Measurements from ENCODE around the gene LCTL.
"Not testable (repeated sequence)": the region's sequence is repeated elsewhere in the genome, so short reads cannot be mapped to it uniquely, and the experiment has no call there.

The LCTL gene

DNA sequence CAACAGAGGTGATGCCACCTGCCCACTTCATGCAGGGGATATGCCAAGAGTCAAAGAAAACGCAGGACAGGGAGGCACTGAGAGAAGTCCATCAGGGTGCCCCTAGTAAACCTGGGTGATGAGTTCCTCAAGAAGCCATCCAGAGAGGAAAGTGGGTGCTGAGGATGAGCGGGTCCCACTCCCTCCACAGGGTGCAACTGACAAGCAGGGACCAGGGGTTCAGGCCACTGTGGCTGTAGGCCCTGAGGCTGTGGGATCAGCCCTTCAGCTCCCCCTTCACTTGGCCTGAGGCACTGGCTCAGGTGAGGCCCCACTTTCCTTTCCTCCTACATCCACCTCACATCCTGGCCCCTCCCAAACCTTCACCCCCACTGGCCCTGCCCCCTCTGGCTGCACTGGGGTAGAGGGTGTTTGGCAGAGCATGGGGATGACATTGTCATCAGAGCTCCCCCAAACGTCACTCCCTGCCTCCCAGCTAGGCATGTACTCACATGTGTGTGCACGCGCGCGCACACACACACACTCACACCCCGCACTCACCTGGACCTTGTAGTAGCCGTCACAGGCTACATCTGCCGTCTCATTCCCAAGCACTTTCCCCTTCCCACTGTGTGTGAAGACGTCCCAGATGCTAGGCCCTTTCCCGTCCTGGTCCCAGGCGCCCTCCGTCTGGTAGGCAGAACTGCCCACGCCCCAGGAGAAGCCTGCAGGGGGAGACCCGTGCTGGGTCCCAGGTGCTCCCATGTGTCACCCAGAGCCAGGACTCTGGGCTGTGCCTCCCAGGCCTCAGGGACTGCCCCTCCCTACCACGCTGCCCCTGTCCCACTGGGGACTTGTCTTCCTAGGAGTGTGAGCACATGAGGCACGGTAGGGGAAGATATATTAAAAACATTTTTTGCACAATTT lies 1.4 kb downstream of the LCTL start:
- DNase-seq = no peak

DNA sequence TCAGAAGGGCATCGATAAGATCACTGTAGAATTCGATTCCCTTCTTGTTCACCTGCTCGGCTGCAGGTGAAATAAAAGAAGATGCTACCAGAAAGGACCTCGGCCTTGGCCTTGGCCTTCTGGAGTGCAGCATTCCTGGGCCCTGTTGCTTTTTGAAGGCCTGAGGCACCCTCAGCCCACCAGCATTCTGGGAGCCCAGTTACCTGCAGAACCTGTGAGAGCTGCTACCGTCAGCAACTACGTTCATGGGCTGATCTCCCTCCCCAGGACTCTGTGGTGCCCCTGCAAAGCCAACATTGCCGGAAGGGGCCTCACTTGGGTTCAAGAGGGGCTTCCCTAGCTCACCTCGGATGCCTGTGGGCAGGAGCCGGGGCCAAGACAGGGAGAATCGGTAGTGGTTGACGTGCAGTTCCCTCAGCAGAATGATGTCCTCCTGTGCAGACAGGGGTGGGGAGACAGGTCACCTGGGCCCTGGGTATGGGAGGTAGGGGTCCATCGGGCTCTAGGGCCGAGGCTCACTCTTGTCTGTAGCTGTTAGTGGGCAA lies 2.2 kb downstream of the LCTL start:
- DNase-seq = no peak

DNA sequence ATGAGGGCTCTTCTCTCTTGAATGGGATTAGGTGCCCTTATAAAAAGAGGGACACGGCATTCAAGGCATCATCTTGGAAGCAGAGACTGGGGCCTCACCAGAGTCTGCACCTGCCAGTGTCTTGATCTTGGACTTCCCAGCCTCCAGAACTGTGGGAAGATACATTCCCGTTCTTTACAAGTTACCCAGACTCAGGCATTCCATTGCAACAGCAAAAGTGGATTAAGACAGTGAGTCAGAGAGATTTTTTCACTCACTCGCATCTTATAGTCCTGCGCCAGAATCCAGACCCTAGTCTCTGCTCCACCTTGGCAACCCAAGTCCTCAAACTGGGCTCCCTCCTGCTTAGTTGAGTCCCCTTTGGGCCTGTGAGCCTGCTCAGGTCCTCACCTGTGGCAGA lies 2.7 kb downstream of the LCTL start:
- no peak for DNase-seq

DNA sequence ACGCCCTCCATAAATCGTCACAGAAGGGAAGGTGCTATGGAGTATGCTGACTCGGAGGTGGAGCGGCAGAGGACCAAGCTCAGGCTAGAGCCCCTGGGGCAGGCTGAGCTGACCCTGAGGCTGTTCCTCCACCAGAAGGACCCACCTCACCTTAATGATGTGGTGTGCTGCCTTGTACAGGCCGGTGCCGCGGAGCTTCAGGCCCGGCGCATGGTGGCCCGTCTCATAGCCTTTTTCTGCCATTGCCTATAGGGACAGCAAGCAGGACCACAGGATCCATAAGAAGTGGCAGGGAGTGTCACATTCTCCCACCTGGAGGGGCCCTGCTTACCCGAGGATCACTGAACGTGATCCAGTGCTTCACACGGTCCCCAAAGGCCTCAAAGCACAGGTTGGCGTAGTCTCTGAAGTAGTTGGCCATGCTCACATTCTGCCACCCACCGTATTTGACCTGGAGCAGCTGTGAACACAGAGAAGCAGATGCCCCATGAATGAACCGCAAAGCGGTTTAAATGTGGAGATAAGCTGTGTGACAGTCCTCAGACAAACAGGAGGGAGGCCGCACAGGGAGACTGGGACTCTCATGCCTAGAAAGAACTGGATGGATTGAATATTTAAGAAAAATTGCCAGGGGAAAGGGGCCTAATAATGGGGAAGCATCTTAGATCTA lies 4.8 kb downstream of the LCTL start:
- no peak for DNase-seq

DNA sequence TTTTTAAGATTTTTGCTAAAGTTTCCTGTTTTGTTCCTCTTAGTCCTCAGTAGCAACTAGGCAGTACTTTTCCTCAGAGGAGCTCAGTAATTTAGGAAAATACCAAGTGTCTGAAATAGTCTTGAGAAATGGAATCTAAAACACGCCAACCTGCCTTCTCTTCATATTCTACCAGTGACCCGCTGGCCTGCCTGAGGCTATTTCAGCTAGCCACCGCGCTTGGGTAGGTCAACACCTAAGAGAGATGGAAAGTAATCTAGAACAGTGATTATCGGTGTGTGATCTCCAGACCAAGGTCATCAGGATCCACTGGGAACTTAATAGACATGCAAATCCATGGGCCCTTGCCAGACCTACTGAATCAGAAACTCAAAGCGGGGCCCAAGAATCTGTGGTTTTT lies 7.5 kb downstream of the LCTL start:
- no peak for DNase-seq

DNA sequence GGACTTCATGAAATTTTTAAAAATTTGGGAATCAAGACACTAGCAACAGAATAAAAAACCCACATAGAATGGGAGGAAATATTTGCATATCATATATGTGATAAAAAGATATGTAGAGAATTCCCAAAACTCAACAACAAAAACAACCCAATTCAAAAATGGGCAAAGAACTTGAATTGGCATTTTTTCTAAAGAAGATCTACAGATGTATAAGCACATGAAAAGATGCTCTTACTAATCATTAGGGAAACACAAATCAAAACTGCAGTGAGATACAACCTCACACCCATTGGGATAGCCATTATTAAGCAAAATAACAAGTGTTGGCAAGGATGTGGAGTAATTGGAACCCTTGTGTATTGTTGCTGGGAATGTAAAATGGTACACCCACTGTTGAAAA lies 10.1 kb downstream of the LCTL start:
- DNase-seq = no peak

DNA sequence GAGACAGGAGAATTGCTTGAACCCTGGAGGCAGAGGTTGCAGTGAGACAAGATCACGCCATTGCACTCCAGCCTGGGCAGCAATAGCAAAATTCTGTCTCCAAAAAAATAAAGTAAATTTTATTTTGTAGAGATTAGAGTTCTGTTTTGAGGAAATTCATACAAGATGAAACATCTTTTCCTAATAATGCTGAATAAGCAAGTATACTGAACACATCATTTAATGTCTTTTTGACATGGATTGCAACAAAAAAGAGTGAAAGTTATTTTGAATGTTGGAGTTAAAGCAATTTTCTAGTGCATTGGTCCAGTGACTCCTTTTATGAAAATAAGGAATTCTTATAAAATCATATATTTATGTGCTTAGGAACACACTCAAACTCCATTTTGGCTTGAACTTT lies 20.5 kb downstream of the LCTL start:
- DNase-seq = no peak

DNA sequence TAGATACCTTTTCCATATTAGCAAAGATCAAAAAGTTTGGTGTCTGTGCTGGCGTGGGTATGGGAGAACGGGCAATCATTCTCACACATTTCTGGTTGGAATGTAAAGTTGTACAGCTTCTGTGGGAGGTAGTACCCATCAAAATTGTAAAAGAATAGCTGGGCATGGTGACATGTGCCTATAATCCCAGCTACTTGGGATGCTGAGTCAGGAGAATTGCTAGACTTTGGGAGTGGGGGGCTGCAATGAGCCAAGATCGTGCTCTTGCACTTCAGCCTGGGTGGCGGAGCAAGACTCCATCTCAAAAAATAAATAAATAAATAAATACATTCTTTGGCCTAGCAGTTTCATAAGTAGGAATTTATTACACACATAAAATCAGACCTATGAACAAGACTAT lies 22.9 kb downstream of the LCTL start:
- DNase-seq = no peak

DNA sequence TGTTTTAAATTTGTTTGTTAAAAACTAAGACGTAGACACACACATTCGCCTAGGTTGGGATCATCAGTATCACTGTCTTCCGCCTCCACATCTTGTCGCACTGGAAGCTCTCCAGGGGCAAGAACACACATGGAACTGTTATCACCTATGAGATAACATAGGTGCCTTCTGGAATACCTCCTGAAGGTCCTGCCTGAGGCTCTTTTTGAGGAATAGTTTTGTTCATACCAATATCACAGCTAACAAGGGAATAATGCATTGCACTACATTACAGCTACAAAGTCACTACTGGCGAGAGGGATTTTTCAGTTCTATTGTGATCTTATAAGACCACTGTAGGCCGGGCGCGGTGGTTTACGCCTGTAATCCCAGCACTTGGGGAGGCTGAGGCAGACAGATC lies 30.7 kb downstream of the LCTL start:
- no peak for DNase-seq

DNA sequence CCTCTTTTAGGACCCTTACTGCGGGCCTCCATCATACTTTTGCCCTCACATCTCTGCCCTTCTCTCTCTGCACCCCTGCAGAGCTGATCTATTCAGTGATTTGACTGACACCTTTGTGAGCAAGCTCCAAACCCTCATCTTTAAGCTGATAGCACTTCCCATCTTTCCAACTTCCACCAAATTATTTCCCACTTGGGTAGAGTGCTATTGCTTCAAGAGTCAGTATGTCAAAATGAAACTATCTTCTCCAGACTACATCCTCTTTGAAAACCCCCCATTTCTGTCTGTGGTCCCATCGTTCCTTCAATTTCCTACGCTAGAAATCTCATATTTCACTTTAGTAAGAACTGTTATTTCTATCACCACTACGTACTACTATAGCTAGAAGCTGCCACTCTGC lies 41.0 kb downstream of the LCTL start:
- DNase-seq = no peak

DNA sequence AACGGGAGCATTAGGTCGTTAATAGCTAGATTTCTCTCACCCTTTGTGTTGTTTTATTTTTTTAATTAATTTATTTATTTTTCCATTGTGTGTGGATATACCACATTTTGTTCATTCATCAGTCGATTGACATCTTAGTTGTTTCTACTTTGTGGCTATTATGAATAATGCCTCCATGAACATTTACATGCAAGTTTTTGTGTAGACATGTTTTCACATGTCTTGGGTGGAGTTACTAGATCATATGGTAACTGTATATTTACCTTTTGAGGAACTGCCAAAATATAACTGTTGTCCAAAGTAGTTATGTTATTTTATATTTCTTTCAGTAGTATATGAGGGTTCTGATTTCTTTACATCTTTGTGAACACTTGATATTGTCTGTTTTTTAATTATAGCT lies 41.9 kb downstream of the LCTL start:
- DNase-seq = no peak

DNA sequence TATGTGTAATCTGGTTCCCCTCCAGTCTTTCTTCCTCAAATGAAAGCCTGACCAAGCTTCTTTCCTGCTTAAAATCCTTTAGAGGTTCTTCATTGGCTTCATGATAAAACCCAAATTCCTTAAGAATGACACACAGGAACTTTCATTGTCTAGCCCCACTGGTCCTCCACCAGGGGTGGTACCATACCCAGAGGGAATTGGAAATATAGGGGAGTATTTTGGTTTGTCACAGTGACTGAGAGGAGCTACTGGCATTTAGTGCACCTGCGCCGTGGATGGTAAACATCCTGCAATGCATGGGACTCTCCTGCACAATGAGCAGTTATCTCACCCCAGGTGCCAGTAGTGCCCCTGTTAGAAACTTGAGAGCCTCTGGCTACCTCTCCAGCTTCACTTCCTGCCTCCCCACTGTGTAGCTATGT lies 49.9 kb downstream of the LCTL start:
- no peak for DNase-seq

DNA sequence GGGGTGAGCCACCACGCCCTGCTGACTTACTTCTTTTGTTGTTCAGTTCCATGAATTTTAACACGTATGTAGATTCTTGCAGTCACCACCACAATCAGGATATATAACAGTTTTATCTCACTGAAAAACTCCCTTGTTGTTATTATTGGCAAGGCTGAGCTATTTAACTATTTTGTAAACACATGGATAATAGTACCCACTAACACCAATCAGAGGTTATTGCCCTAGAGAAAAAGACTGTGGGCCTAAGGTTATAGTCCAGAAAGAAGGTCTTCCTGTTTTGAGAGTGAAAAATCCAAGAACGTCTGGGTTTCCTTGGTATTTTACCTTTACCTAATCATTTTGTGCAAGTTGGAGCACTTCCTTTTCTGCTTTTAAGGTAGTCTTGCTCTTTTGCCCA lies 51.2 kb downstream of the LCTL start:
- no peak for DNase-seq

DNA sequence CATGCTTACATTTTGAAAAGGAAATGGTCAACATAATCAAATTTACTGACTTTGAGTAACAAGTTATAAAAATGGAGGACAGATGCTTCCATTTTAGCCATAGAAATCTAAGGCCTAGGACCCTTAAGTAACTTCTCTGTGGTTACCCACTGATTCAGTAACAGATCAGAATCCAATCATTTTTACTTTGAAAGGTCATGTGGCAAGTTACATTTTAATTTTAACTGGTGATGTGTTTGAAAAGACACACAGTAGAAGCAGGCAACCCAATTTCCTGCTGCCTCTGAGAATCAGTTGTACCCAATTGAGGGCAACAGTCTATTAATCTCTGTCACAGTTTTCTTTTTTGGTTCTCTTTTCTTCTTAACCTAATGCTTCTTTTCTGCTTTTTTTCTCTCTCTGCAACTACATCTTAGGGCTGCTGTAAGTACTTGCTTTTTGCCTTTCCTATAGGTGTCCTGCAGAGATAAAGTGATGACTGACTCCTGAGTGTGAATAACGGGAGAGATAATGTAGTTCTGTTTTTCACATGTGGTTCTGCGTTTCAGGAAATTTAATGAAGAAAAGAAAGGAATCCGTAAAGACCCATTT lies 57.4 kb downstream of the LCTL start:
- no peak for DNase-seq

DNA sequence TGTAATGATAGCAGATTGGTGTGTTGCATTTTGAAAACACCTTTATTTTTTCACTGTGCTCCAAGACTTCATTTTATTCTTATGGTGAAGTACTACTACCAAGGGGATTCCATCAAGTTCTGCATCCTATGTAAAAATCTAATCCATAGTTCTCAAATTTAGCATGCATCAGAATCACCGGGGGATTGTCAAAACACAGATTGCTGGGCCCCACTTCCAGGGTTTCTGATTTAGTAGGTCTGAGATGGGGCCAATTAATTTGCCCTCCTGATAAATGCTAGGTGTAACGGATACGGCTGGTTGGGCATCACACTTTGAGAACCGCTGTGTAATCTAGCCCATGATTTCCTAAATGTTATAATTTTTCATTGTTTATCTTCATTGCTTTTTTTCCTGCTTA lies 60.0 kb downstream of the LCTL start:
- DNase-seq = no peak

DNA sequence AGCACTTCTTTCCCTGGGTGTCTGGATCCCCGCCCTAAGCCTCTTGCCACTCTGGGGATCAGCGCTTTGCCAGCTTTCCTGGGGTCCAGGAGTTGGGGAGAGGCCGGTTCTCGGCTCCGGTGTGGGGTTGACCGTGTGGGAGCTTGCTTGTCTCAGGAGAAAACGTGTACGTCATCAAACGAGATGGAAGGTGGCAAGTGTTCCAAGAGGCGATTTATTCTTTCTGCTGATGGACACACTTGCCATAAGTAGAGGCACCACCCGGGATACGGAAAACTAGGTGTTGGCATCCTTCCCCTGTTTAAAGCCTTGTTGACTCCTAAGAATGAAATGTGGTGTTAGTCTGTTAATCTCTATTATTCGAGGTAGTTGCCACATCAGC lies 60.4 kb downstream of the LCTL start:
- no peak for DNase-seq

DNA sequence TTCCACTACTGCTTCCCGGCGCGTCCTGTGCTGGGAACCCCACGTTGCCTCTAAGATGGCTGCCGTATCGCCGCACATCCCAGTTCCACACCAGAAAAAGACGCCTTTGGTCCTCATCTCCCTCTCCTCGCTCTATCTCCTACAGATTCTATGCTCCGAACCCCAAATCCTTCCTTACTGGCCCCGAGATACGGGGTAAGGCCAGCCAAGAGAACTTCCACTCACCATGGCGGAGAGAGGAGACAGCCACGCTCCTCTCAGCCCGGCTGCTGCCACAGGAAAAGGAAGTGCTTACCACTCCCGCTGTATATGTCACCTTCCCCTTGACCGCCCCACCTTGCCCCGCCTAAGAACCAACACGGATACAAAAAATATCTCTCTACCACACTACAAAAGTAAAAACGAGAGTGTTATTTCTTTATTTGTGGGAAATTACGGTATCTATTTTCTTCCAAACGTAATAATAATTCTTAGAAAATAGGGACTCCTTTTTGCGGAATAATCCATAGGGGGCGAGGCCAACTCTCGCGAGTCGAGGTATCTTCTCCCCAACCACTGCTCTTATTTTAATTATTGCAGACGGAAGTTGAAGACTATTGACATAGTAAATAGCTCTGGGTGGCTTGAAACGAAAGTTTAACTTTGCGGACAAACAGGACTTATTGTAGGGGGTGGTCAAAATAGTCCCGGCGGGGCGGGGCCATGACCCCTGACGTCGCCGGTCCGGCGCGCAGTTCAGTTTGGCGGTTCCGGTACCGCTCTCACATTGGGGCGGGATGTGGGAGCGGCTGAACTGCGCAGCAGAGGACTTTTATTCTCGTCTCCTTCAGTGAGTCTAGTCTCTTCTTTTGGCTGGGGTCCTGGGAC lies 61.0 kb downstream of the LCTL start, which contains the start of the genes RPL4 and ZWILCH:
RPL4 (minus strand) TSS at position 293 of the 867 bp plus-strand sequence; CDS start at position 228, 65 bp downstream.
ZWILCH (plus strand) TSS at position 764 of the 867 bp plus-strand sequence; CDS start at position 777, 13 bp downstream.
- DNase-seq = no peak

DNA sequence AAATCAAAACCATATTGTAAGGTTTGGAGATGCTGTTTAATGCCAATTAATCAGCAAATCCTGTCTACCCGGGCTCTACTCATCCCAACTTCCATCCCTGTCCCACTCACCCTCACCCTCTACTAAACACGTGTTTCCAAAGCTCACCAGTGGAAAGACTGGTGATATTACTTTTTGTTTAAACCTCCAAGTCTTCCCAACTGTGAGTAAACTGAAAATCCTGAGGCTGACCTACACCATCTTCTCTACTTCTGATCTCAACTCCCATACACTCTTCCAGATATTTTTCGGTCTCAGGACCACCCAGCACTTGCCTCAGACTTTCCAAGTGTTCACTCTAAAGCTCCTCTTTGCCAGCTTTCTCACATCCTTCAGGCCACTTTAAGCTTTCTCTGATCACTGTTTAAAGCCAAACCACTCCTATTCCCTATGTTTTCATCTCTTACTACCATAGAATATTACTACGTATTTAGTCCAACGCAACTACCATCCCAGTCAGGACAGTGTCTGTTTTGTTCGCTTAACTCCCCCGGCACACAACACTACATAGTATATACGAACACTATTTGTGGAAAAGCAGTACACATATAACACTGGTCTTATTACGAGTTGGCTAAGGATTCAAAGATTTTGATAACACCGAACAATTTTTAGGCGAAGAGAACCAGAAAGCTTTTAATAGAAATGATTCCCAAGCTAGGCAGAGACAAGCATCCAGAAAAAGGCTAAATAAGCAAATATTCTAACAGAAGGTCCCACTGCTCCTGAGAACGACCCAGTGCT lies 61.8 kb downstream of the LCTL start:
- no peak for DNase-seq

DNA sequence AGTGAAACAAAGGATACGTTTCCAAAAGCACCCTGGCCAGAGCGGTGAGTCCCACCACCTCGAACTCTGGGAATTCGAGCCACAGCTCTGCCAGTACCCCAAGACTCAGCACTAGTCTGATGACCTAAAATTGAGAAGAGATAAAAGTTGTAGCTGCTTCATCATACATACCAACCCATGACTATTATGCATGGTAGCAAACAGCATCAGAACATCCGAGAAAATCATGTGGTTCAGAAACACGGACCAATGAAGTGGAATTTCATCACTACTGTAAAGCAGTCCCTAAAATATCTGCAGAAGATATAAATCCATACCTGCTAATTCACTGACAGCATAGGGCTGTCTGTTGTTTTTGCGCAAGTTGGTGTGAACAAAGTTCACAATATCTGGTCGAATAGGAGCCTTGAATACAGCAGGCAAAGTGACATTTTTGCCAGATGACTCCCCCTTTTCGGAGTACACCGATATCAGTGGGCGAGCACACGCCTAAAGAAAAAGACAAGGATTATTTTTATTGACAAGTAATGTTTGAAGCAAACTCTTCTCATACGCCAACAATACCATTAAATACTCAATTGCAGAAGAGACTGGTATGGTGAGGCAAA lies 62.7 kb downstream of the LCTL start:
- DNase-seq = not testable (repeated sequence)

DNA sequence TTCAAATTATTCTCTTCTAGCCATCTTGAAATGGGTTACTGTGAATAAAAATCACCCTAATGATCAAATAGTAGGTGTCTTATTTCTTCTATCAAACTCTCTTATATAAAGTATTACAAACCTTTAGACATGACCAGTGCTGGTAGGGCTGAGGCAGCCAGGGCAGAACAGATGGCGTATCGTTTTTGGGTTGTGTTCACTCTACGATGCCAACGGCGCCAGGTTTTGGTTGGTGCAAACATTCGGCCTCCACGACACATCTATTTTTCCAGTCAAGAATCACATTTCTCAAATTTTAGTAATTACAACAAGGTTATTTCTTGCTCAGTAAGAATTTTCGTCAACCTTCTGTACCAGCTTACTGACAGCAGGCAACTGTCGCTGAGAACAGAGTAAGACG lies 63.3 kb downstream of the LCTL start:
- DNase-seq = no peak

DNA sequence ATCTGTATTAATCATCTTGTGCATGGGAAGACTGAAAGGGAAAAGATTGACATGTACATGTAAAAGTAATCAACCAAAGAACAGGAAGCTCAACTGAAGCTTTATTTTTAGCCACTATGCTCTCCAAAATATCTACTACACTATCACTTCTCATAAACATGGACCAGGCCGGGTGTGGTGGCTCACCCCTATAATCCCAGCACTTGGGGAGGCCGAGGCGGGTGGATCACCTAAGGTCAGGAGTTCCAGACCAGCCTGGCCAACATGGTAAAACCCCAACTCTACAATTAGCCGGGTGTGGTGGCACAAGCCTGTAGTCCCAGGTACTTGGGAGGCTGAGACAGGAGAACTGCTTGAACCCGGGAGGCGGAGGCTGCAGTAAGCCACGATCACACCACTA lies 65.5 kb downstream of the LCTL start:
- DNase-seq = not testable (repeated sequence)
